ENCODE data around the gene RGS7.

RGS7 gene

GRCh38 chr1:241332987-241333386 is 24.0 kb downstream of the RGS7 start:
- no peaks in the 10 kb centered on the region for H3K36me3 ChIP-seq
- no peak overlapping the region for H3K27ac ChIP-seq
- H3K9me3 ChIP-seq = no peaks in the 10 kb centered on the region
- peaks cover 10% of the 10 kb centered on the region for H3K4me1 ChIP-seq
- H3K9ac ChIP-seq = no peak overlapping the region
- H4K20me1 ChIP-seq = no peaks in the 10 kb centered on the region
- H3K27me3 ChIP-seq = no peaks in the 10 kb centered on the region
- no peak overlapping the region for H3K4me2 ChIP-seq
- H3K4me3 ChIP-seq = no peak overlapping the region
- no peak for TF ChIP-seq Cebpa-rat (IDR thresholded peaks at IDR 0.05)

- H3K4me2 ChIP-seq = no peak overlapping the region
- no peak for TF ChIP-seq Cebpa-rat (IDR thresholded peaks at IDR 0.05)
- H3K9me3 ChIP-seq = no peaks in the 10 kb centered on the region
- H3K27ac ChIP-seq = no peak overlapping the region
- H3K36me3 ChIP-seq = no peaks in the 10 kb centered on the region
- peaks cover 10% of the 10 kb centered on the region for H3K4me1 ChIP-seq
- H3K9ac ChIP-seq = no peak overlapping the region
- no peaks in the 10 kb centered on the region for H4K20me1 ChIP-seq
- H3K27me3 ChIP-seq = no peaks in the 10 kb centered on the region
- H3K4me3 ChIP-seq = no peak overlapping the region
These were observed 25.0 kb downstream of the RGS7 start for GRCh38 chr1:241332037-241332409.

GRCh38 chr1:241331328-241332036 is 25.5 kb downstream of the RGS7 start:
- H3K4me1 ChIP-seq = peaks cover 10% of the 10 kb centered on the region
- H3K9me3 ChIP-seq = no peaks in the 10 kb centered on the region
- no peak overlapping the region for H3K27ac ChIP-seq
- H4K20me1 ChIP-seq = no peaks in the 10 kb centered on the region
- H3K27me3 ChIP-seq = no peaks in the 10 kb centered on the region
- no peak overlapping the region for H3K4me3 ChIP-seq
- no peak overlapping the region for H3K9ac ChIP-seq
- TF ChIP-seq Cebpa-rat (IDR thresholded peaks at IDR 0.05) = no peak
- H3K4me2 ChIP-seq = no peak overlapping the region
- H3K36me3 ChIP-seq = no peaks in the 10 kb centered on the region

- H3K4me3 ChIP-seq = no peak overlapping the region
- no peak overlapping the region for H3K9ac ChIP-seq
- H4K20me1 ChIP-seq = no peaks in the 10 kb centered on the region
- no peaks in the 10 kb centered on the region for H3K36me3 ChIP-seq
- TF ChIP-seq Cebpa-rat (IDR thresholded peaks at IDR 0.05) = no peak
- peaks cover 10% of the 10 kb centered on the region for H3K4me1 ChIP-seq
- no peak overlapping the region for H3K27ac ChIP-seq
- no peaks in the 10 kb centered on the region for H3K9me3 ChIP-seq
- H3K4me2 ChIP-seq = peak overlapping the region; percentile 18; the same call in 1 of the 2 replicates
- H3K27me3 ChIP-seq = no peaks in the 10 kb centered on the region
These were observed 26.2 kb downstream of the RGS7 start for GRCh38 chr1:241330619-241331327.

- Histone ChIP-seq H3K4me2 (no peak overlapping the region), H3K9ac (no peak overlapping the region), H3K27ac (no peak overlapping the region), H4K20me1 (no peaks in the 10 kb centered on the region), H3K9me3 (no peaks in the 10 kb centered on the region), H3K4me3 (no peak overlapping the region), H3K27me3 (no peaks in the 10 kb centered on the region), H3K4me1 (peaks cover 2% of the 10 kb centered on the region; the same call in 1 of the 2 replicates), H3K36me3 (no peaks in the 10 kb centered on the region)
- no peak for TF ChIP-seq Cebpa-rat (IDR thresholded peaks at IDR 0.05)
These were observed 31.5 kb downstream of the RGS7 start for GRCh38 chr1:241325456-241325855.

GRCh38 chr1:241323514-241324195 is 33.4 kb downstream of the RGS7 start:
- no peaks in the 10 kb centered on the region for H3K4me1 ChIP-seq
- H3K27me3 ChIP-seq = no peaks in the 10 kb centered on the region
- H3K36me3 ChIP-seq = no peaks in the 10 kb centered on the region
- H3K9ac ChIP-seq = no peak overlapping the region
- no peaks in the 10 kb centered on the region for H3K9me3 ChIP-seq
- H3K4me3 ChIP-seq = no peak overlapping the region
- no peaks in the 10 kb centered on the region for H4K20me1 ChIP-seq
- no peak overlapping the region for H3K27ac ChIP-seq
- no peak overlapping the region for H3K4me2 ChIP-seq
- no peak for TF ChIP-seq Cebpa-rat (IDR thresholded peaks at IDR 0.05)

- H3K27me3 ChIP-seq = no peaks in the 10 kb centered on the region
- no peak overlapping the region for H3K27ac ChIP-seq
- no peak for TF ChIP-seq Cebpa-rat (IDR thresholded peaks at IDR 0.05)
- no peak overlapping the region for H3K9ac ChIP-seq
- no peaks in the 10 kb centered on the region for H4K20me1 ChIP-seq
- no peaks in the 10 kb centered on the region for H3K4me1 ChIP-seq
- no peaks in the 10 kb centered on the region for H3K9me3 ChIP-seq
- no peak overlapping the region for H3K4me3 ChIP-seq
- no peaks in the 10 kb centered on the region for H3K36me3 ChIP-seq
- no peak overlapping the region for H3K4me2 ChIP-seq
These were observed 39.3 kb downstream of the RGS7 start for GRCh38 chr1:241317676-241318075.

- no peaks in the 10 kb centered on the region for H4K20me1 ChIP-seq
- no peak overlapping the region for H3K27ac ChIP-seq
- no peaks in the 10 kb centered on the region for H3K27me3 ChIP-seq
- H3K9me3 ChIP-seq = no peaks in the 10 kb centered on the region
- no peaks in the 10 kb centered on the region for H3K36me3 ChIP-seq
- no peak for TF ChIP-seq Cebpa-rat (IDR thresholded peaks at IDR 0.05)
- H3K4me2 ChIP-seq = no peak overlapping the region
- H3K9ac ChIP-seq = no peak overlapping the region
- no peaks in the 10 kb centered on the region for H3K4me1 ChIP-seq
- no peak overlapping the region for H3K4me3 ChIP-seq
These were observed 40.6 kb downstream of the RGS7 start for GRCh38 chr1:241316372-241316771.

GRCh38 chr1:241311056-241311746 is 45.8 kb downstream of the RGS7 start:
- no peak for TF ChIP-seq Cebpa-rat (IDR thresholded peaks at IDR 0.05)
- H3K4me1 ChIP-seq = no peaks in the 10 kb centered on the region
- H3K4me2 ChIP-seq = no peak overlapping the region

More at GRCh38 chr1:241311056-241311746, 45.8 kb downstream of the RGS7 start:
- Histone ChIP-seq H4K20me1 (no peaks in the 10 kb centered on the region), H3K9me3 (no peaks in the 10 kb centered on the region), H3K27me3 (no peaks in the 10 kb centered on the region), H3K4me3 (no peak overlapping the region), H3K9ac (no peak overlapping the region), H3K27ac (no peak overlapping the region), H3K36me3 (no peaks in the 10 kb centered on the region)
